Lower lobe of right lung (tissue), 2 donors: ENCODE results near the gene EFTUD2. TPM values are rescaled to one million over a fixed set of nuclear protein-coding genes. Genes with fewer than 3 reads are reported as not detected.

Source experiments
- ATAC-seq, 2 donors: fragments of 200-7000 bp; cut with Tn5 transposase; one replicate each; pipeline ENCODE4 v1.9.1; 2020 to 2022; ENCODE audit warnings: mild to moderate bottlenecking in 2 of 2, moderate library complexity in 2 of 2
- DNase-seq: peaks from one replicate; pipeline ENCODE4 v3.0.0-alpha.2; 2020
- H3K27ac ChIP-seq: fragments of 200-600 bp; one replicate; pipeline ENCODE4 v1.8.0; 2022
- H3K27me3 ChIP-seq: fragments of 200-600 bp; one replicate; pipeline ENCODE4 v1.8.0; 2022; ENCODE audit warnings: low read depth
- H3K36me3 ChIP-seq: fragments of 200-600 bp; one replicate; pipeline ENCODE4 v1.8.0; 2022; ENCODE audit warnings: mild to moderate bottlenecking
- H3K4me1 ChIP-seq: fragments of 200-600 bp; one replicate; pipeline ENCODE4 v1.8.0; 2022
- H3K4me3 ChIP-seq: fragments of 200-600 bp; one replicate; pipeline ENCODE4 v1.8.0; 2022; ENCODE audit warnings: mild to moderate bottlenecking
- H3K9me3 ChIP-seq: fragments of 200-600 bp; one replicate; pipeline ENCODE4 v1.8.0; 2022
- intact Hi-C: fragments of 100-400 bp; cut with DNase I; formaldehyde crosslinking; loops from one replicate; pipeline ENCODE4 v1.11.0; 2022
- total RNA-seq: library from RNA; stranded (reverse); fragmentation: NEBNext Ultra II Directional; extraction: Animal tissue kit (Norgen Biotek cat#: 25700); gene quantifications from one replicate; pipeline ENCODE4 v1.2.1, GENCODE V29; 2021
- TF ChIP-seq, protein P1 (sequence below): fragments of 200-600 bp; IDR thresholded peaks from one replicate; pipeline ENCODE4 v1.8.0; 2022; ENCODE audit warnings: antibody characterized with exemption, mild to moderate bottlenecking
- donor health status: DM: no; HTN: yes; CAD: no; lungs with severe emphysema.

The EFTUD2 gene
- total RNA-seq, 1 donor from 2014 or later, result 108 TPM

DNA sequence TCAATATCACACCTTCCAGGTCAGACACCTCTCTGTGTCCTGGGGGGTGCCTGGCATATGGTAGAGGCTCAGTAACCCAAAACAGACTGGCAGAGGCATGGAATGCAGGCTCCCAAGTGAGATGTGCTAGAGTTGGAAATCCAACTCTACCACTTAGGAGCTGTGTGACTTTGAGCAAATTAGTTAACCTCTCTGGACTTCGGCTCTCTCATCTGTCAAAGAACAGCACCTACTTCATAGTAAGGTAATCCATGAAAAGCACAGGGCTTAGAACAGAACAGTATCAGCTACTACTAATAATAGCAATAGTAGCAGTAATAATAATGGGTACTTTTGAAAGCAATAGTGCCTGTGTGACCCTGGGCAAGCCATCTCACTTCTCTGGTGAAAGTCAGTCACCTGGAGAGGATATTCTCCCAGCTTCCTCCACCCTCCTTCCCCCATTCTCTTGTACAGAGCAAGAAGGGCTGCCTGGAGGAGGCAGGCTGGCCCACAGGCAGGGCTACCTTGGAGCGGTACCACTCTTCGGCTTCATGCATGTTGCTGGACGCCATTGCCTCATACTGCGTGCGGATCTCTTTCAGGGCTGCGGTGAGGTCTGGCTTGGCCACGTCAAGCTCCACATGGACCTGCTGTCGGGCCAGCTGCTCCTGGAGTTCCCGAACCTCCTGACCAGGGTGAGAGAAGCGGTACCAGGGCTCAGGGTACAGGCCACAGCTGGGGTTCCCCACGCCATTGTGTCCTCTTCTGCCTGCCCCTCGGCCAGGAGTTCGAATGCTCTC is 13.7 kb upstream of the EFTUD2 start:
- ATAC-seq (no peak), DNase-seq (peak; percentile 20)
- H3K4me3 ChIP-seq, result no peak overlapping the region
- TF ChIP-seq, protein P1, sequence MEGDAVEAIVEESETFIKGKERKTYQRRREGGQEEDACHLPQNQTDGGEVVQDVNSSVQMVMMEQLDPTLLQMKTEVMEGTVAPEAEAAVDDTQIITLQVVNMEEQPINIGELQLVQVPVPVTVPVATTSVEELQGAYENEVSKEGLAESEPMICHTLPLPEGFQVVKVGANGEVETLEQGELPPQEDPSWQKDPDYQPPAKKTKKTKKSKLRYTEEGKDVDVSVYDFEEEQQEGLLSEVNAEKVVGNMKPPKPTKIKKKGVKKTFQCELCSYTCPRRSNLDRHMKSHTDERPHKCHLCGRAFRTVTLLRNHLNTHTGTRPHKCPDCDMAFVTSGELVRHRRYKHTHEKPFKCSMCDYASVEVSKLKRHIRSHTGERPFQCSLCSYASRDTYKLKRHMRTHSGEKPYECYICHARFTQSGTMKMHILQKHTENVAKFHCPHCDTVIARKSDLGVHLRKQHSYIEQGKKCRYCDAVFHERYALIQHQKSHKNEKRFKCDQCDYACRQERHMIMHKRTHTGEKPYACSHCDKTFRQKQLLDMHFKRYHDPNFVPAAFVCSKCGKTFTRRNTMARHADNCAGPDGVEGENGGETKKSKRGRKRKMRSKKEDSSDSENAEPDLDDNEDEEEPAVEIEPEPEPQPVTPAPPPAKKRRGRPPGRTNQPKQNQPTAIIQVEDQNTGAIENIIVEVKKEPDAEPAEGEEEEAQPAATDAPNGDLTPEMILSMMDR, result no peak
- no peak overlapping the region for H3K27ac ChIP-seq
- intact Hi-C loops, result no loop called here
- peaks cover 22% of the 10 kb centered on the region for H3K27me3 ChIP-seq
- H3K9me3 ChIP-seq, result no peaks in the 10 kb centered on the region
- peaks cover 10% of the 10 kb centered on the region for H3K4me1 ChIP-seq
- no peaks in the 10 kb centered on the region for H3K36me3 ChIP-seq

DNA sequence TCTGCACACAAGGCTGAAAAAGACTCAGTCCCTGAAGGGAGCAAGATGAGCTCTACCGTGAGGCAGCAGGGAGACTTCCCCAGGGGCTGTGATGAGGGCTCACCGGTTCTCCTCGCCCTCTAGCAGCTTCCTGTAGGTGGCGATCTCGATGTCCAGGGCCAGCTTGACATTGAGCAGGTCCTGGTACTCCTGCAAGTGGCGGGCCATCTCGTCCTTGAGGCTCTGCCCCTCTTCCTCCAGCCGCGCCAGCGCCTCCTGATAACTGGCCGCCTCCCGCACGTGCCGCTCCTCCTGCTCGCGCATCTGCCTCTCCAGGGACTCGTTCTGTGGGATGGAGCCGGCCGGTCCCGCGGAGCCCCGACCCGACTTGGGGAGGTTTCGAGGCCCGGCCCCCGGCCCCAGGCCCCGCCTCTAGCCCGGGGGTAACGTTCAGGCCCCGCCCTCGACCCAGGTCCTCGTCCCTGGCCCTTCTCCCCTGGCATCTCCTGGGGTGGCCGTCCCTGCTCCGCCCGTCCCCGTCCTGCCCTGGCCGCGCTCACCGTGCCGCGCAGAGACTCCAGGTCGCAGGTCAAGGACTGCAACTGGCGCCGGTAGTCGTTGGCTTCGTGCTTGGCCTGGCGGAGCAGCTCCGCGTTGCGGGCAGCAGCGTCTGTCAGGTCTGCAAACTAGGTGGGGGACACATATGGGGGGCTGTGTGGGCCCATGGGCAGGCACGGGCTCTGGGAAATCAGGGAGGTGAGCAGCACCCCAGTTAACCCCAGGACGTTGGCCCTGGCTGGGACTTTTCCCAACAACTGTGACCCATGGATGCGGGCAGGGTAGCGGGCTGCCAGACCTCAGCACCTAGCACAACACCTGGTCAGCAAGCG is 12.1 kb upstream of the EFTUD2 start:
- ATAC-seq (peak; percentile 79 to 86), DNase-seq (peak; percentile 75)
- H3K27me3 ChIP-seq, result peaks cover 22% of the 10 kb centered on the region
- no peak overlapping the region for H3K27ac ChIP-seq
- H3K9me3 ChIP-seq, result no peaks in the 10 kb centered on the region
- H3K4me3 ChIP-seq, result peak overlapping the region; percentile 46
- intact Hi-C loops, result no loop called here
- peaks cover 10% of the 10 kb centered on the region for H3K4me1 ChIP-seq
- TF ChIP-seq, protein P1, result peak; percentile 64
- no peaks in the 10 kb centered on the region for H3K36me3 ChIP-seq

DNA sequence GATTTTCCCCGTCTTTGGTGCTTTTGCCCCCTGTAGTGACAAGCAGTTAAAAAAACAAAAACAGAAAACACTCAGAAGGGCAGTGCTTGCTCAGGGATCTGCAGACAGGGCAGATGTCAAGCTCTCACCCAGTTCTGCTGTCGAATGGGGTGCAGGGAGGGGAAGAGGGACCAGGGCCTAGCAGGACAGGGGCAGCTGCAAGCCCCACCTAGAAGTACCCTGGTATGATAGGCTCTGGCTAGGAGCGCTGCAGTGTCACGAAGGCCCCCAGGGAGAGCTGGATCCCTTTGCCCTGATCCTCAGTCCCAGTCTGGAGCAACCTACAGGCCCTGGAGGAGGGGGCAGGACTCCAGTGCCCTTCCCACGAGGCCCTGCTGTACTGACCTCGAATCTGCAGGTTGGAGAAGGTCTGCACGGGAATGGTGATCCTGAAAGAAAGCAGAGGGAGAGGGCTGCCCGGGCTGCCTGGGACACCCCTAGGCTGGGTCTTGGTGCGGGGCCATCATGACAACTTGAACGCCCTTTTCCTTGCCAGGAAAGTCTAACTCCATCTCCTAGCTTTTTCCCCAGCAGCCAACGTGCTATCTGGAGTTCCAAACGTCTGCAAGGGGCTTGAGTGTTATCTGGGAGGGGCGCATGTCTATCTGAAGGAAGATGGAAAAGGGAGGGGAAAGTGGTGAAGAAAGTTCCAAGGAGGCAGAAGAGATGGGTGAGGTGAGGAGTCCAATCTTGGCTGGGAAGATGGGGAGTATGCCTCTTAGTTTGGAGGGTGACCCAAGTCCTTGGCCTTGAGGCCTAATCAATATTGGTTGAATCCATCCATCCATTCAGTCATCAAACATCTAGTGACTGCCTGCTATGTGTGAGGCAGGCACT is 11.2 kb upstream of the EFTUD2 start:
- peaks cover 10% of the 10 kb centered on the region for H3K4me1 ChIP-seq
- H3K36me3 ChIP-seq, result no peaks in the 10 kb centered on the region
- no peak overlapping the region for H3K27ac ChIP-seq
- no peak for ATAC-seq
- peaks cover 22% of the 10 kb centered on the region for H3K27me3 ChIP-seq
- H3K4me3 ChIP-seq, result no peak overlapping the region
- intact Hi-C loops, result no loop called here
- TF ChIP-seq, protein P1, result no peak
- no peak for DNase-seq
- no peaks in the 10 kb centered on the region for H3K9me3 ChIP-seq

DNA sequence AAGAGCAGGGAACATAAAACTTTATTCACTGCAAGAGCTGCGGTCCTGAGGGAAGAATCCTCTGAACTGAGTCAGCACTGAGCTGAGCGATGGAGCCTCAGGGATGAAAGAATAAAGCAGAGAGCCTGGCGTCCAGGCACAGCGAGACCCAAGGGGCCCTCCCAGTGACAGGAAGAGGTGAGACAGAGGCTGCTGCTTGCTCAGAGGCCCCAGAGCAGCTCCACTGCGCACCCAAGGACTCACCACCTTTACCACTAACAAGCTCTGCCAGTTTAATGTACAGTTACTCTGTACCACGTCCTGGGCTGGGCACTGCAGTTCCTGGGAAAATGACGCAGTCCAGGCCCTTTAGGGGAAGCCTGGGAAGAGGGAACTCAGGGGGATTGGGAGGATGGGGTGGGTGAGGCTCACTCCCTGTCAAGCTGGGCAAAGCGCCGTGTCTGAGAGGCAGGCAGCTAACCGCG is 10.5 kb upstream of the EFTUD2 start:
- peaks cover 22% of the 10 kb centered on the region for H3K27me3 ChIP-seq
- TF ChIP-seq, protein P1, result no peak
- no peak overlapping the region for H3K27ac ChIP-seq
- ATAC-seq, result no peak
- no peaks in the 10 kb centered on the region for H3K36me3 ChIP-seq
- intact Hi-C loops, result no loop called here
- H3K9me3 ChIP-seq, result no peaks in the 10 kb centered on the region
- H3K4me1 ChIP-seq, result peaks cover 10% of the 10 kb centered on the region
- DNase-seq, result no peak
- no peak overlapping the region for H3K4me3 ChIP-seq

DNA sequence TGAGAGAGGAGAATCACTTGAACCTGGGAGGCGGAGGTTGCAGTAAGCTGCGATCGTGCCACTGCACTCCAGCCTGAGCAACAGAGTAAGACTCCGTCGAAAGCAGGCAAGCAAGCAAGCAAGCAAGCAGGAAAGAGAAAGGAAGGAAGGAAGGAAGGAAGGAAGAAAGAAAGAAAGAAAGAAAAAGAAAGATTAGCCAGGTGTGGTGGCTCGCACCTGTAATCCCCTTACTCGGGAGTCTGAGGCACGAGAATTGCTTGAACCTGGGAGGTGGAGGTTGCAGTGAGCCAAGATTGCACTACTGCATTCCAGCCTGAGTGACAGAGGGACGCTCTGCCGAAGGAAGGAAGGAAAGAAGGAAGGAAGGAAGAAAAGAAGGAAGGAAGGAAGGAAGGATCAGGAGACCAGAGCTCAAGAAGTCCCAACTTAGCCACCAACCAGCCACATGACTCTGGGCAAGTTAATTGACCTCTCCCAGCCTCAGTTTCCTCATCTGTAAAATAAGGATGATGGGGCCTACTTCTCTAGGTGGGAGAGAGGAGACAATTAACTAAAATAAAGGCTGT is 9.6 kb upstream of the EFTUD2 start:
- Histone ChIP-seq H3K27me3 (peaks cover 22% of the 10 kb centered on the region), H3K9me3 (no peaks in the 10 kb centered on the region), H3K4me1 (peaks cover 10% of the 10 kb centered on the region), H3K36me3 (no peaks in the 10 kb centered on the region), H3K4me3 (no peak overlapping the region), H3K27ac (no peak overlapping the region)
- no peak for DNase-seq
- intact Hi-C loops, result no loop called here
- ATAC-seq, result no peak
- TF ChIP-seq, protein P1, result no peak
